ENCODE measurements around the gene KSR2. TPM values are rescaled to one million over a fixed set of nuclear protein-coding genes. Genes with fewer than 3 reads are reported as not detected.

The KSR2 gene
- total RNA-seq, 2 donors from 2014 or later: 1.1 to 2.0 TPM

GRCh38 chr12:117680312-117680711, 288.5 kb downstream of the KSR2 start:
- Histone ChIP-seq H3K9me3 (ENCODE audit: control insufficient read depth, low read length) (no peaks in the 10 kb centered on the region), H3K4me3 (ENCODE audit: low read length) (no peak overlapping the region), H3K27ac (ENCODE audit: low read depth, low read length) (no peak overlapping the region), H3K4me1 (ENCODE audit: control insufficient read depth, insufficient read depth, low read length) (peaks cover 2% of the 10 kb centered on the region), H3K36me3 (ENCODE audit: control insufficient read depth, insufficient read depth, low read length) (no peaks in the 10 kb centered on the region), H3K27me3 (ENCODE audit: control insufficient read depth, insufficient read depth, low read length, poor library complexity, severe bottlenecking) (no peaks in the 10 kb centered on the region), H3K9ac (ENCODE audit: extremely low read depth, low read length, poor library complexity, severe bottlenecking) (no peak overlapping the region)
- H3K36me3 Mint-ChIP-seq (ENCODE audit: low read depth): no peaks in the 10 kb centered on the region
- H3K4me3 Mint-ChIP-seq: no peak overlapping the region
- no peaks in the 10 kb centered on the region for H3K9me3 Mint-ChIP-seq
- no peaks in the 10 kb centered on the region for H3K27me3 Mint-ChIP-seq (ENCODE audit: insufficient read depth)
- WGBS, 2 experiments (ENCODE audit: insufficient coverage in 1 of 2, insufficient read length in 1 of 2): 90 to 91% methylated on average over 2 of the region's 3 CpGs
- H3K27ac Mint-ChIP-seq: no peak overlapping the region
- peaks cover 4% of the 10 kb centered on the region for H3K4me1 Mint-ChIP-seq
- no peak for DNase-seq
- TF ChIP-seq CTCF (conservative IDR thresholded peaks at IDR 0.05): no peak

- Histone ChIP-seq H3K27ac (ENCODE audit: low read depth, low read length) (no peak overlapping the region), H3K36me3 (ENCODE audit: control insufficient read depth, insufficient read depth, low read length) (no peaks in the 10 kb centered on the region), H3K9ac (ENCODE audit: extremely low read depth, low read length, poor library complexity, severe bottlenecking) (no peak overlapping the region), H3K9me3 (ENCODE audit: control insufficient read depth, low read length) (no peaks in the 10 kb centered on the region), H3K4me3 (ENCODE audit: low read length) (no peak overlapping the region), H3K4me1 (ENCODE audit: control insufficient read depth, insufficient read depth, low read length) (no peaks in the 10 kb centered on the region), H3K27me3 (ENCODE audit: control insufficient read depth, insufficient read depth, low read length, poor library complexity, severe bottlenecking) (no peaks in the 10 kb centered on the region)
- Mint-ChIP-seq H3K27ac (no peak overlapping the region), H3K9me3 (no peaks in the 10 kb centered on the region), H3K4me3 (no peak overlapping the region), H3K4me1 (no peaks in the 10 kb centered on the region), H3K27me3 (ENCODE audit: insufficient read depth) (peaks cover 2% of the 10 kb centered on the region), H3K36me3 (ENCODE audit: low read depth) (no peaks in the 10 kb centered on the region)
- DNase-seq: no peak
- TF ChIP-seq CTCF (conservative IDR thresholded peaks at IDR 0.05): no peak
Observed at GRCh38 chr12:117679776-117680175, 289.0 kb downstream of the KSR2 start.

GRCh38 chr12:117674763-117675162, 294.0 kb downstream of the KSR2 start:
- Mint-ChIP-seq H3K36me3 (ENCODE audit: low read depth) (no peaks in the 10 kb centered on the region), H3K4me1 (peaks cover 3% of the 10 kb centered on the region), H3K9me3 (no peaks in the 10 kb centered on the region), H3K27ac (no peak overlapping the region), H3K4me3 (no peak overlapping the region), H3K27me3 (ENCODE audit: insufficient read depth) (peaks cover 17% of the 10 kb centered on the region)
- Histone ChIP-seq H3K27ac (ENCODE audit: low read depth, low read length) (no peak overlapping the region), H3K9me3 (ENCODE audit: control insufficient read depth, low read length) (no peaks in the 10 kb centered on the region), H3K9ac (ENCODE audit: extremely low read depth, low read length, poor library complexity, severe bottlenecking) (no peak overlapping the region), H3K36me3 (ENCODE audit: control insufficient read depth, insufficient read depth, low read length) (no peaks in the 10 kb centered on the region), H3K27me3 (ENCODE audit: control insufficient read depth, insufficient read depth, low read length, poor library complexity, severe bottlenecking) (no peaks in the 10 kb centered on the region), H3K4me3 (ENCODE audit: low read length) (no peak overlapping the region), H3K4me1 (ENCODE audit: control insufficient read depth, insufficient read depth, low read length) (no peaks in the 10 kb centered on the region)
- 90 to 91% methylated on average over 1 of the region's 1 CpG for WGBS, 2 experiments (ENCODE audit: insufficient coverage in 1 of 2, insufficient read length in 1 of 2)
- no peak for DNase-seq
- no peak for TF ChIP-seq CTCF (conservative IDR thresholded peaks at IDR 0.05)

All from endodermal cell (in vitro differentiated cells).